D341Med (cell line): ENCODE measurements around the gene LEMD1.
A peak's percentile ranks its signal among the peaks of the same experiment; 100 is the strongest.
"Not testable (repeated sequence)": the region's sequence is repeated elsewhere in the genome, so short reads cannot be mapped to it uniquely, and the experiment has no call there.

Source experiments
- DNase-seq: peaks from one replicate; pipeline ENCODE4 v3.0.0; 2012; ENCODE audit warnings: low spot score

Gene LEMD1

DNA sequence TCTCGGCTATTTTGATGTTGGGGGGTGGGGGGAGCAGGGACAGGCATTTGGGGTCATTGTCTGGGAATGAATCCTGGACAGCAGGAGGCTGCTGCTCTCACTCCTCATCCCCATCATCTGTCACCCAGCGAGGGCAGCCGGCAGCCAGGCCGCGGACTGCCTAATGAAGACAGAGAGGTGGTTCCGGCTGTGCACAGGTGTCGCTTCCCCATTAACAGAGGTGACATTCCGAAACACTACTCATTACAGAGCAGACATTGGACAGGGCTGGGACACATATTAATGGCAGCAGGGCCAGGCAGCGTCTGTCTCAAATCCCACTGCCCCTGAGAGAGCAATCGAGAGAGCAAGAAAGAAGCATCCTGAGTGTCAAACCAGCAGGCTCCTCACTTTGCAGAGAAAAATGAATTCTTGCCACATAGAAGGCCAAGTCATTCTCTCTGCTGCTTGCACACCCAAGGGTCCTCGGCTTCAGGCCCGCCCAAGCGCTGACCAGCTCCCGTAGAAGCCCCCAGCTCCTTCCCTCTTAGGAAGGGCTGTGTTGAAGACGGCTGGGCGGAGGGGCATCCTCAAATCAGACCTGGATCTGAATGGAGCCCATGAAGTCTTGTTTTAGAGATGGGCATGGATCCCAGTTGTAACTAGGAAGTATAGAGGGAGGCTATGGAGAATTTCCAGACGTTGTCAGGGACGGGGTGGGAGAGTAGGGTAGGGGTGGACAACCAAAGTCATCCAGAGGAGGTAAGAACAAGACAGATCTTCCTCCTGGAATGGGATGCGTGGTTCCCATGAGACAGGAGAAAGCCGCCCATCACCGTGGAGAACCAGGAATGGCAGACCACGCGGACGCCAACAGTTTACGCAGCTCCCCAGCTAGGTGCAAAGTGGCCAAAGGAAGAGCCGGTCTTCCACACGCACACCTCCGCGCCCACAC is 8.2 kb upstream of the LEMD1 start:
- peak; percentile 24 for DNase-seq

DNA sequence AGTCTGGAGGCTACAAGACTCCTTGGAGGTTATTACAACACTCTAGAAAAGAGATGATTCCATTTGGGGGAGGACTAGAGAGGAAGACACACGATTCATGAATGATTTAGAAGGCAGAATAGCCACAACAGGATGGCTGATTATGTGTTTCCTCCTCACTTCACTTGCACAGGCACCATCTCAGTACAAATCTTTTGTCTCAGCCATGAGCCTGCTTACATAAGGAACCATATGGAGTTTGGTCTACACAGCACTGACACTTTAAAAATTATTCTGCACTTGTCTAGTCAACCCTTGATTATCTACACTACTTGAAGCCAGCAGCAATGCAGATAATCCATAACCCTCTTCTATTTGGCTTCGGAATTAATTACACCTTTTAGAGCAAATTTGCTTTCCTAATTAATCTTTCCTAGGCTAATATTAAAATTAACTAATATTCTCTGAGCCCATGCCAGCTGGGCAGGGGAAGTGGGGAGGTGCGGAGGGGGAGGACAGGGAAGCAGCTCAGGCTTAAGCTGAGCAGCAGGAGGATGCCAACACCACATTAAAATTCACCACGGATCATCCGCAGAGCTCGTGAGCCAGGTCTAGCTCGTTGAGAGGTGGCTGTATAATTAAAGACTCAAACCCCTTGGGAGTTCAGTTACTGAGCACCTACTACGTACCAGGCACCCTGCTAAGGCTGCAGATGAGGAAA is 3.2 kb upstream of the LEMD1 start:
- peak; percentile 85 for DNase-seq

DNA sequence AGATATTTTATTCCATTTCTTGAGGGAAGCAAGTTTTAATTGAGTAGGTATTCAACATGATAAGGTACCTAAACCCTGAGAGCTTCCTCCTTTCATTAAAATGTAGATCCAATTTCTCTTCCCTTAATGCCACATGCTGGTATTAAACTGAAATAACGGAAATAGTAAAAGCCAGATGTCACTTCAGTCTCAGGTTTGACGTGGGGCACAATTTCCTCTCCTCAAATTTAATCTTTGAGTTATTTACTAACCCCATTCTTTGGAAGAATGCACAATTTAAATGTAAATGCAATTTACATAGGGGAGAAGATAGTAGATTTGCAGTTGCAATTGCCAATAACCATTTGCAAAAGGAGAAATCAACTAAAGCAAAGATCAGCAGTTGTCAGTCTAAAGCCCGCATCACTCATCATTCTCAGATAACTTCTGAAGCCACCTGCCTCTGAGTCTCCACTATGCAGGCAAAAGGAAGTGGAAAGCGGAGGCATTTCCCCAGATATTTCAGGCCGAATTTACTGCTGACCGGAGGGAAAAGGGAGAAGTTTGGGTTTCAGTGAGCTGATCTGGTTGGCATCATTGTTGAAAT is 2.1 kb upstream of the LEMD1 start:
- DNase-seq = no peak

DNA sequence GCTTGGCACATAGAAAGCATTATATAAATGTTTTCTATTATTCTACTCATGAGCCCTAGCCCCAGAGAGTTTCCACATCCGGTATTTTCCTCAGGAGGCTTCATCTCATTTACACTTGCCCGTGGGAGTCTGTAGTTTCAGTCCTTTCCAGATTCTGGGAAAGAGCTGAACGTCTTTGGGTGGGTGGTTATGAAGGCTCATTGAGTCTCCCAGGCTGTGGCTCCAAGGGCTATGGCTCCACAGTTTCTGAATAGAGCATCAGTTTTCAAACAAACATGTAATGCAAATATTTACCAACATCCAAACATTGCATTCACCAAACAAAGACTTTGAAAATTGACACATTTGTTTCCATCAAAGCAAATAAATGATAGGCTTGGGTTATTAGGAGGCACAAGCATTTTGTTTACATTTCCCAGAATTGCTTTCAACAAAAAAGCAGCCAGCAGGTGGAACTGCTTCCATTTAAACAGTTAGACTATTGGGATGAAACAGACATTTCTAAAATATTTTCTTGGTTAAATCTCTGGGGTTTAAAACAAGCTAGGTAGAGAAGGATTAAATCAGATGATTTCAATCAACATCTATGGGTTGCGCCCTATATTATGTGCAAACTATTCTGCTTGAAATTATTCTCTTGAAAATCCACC is 1.3 kb upstream of the LEMD1 start:
- DNase-seq = peak; percentile 16

DNA sequence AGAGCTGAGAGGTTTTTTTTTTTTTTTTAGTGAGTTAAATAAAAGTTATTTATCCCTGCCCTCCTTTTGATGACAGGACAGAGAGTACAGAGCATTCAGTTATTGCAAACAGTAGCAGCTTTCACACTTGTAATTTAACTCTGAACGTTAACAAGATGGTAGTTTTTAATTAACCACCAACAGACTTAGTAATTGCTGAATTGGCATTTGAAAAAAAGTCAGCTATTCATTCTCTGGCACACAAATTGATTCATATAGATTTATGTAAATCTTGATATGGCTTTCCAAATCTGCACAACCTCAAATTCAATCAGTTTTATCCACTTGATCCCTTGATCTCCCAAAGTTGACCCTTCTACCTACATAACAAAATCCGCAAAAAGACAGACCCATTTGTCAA is 918 bp downstream of the LEMD1 start:
- no peak for DNase-seq

DNA sequence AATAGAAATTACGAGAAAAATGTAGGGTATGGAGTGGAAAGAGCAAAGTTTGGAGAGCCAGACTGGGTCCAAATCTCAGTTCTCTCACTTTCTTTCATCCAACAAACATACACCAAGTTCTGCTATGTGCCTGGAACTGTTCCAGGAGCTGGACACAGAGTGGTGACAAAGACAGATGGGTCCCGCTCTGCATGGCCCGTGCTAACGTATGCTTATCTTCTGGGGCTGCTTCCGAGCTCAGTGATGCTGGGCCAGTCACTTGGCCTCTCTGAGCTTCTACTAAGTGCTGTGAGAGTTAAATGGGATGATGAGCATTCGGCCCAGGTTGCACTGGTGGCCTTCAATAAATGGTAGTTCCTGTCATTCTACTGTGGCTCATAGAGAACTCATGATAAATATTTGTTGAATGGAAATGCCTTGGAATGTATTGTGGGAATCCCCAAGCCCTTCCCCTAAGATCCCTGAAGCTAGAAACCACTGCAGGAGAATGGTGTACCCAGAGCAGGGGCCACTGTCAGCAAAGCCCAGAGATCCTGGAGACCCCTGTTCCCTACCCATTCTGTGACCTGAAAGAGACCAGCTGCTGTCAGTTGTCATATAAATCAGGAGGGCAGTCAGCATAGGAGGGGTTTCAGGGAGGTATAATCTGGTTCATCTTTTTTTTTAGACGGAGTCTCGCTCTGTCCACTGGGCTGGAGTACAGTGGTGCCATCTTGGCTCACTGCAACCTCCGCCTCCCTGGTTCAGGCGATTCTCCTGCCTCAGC is 3.8 kb downstream of the LEMD1 start:
- DNase-seq = no peak

DNA sequence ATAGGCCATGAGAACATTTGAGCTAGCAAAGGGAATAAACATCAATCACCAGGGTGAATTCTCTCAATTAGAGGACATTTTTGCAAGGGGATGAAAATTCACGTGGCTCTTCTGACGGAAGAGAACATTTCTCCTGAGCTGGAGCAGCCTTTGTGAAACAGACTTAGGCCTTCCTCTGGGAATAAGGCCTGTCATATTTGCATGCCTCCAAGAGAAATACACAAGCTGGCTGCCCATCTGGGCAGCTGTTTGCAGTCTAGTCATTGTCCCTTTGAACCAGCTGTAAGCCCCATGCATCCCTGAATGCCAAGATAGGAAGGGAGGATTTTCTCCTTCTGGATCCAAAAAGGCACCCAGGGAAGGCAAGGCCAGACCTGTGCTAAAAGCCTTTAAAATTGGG is 5.5 kb downstream of the LEMD1 start:
- peak; percentile 62 for DNase-seq

DNA sequence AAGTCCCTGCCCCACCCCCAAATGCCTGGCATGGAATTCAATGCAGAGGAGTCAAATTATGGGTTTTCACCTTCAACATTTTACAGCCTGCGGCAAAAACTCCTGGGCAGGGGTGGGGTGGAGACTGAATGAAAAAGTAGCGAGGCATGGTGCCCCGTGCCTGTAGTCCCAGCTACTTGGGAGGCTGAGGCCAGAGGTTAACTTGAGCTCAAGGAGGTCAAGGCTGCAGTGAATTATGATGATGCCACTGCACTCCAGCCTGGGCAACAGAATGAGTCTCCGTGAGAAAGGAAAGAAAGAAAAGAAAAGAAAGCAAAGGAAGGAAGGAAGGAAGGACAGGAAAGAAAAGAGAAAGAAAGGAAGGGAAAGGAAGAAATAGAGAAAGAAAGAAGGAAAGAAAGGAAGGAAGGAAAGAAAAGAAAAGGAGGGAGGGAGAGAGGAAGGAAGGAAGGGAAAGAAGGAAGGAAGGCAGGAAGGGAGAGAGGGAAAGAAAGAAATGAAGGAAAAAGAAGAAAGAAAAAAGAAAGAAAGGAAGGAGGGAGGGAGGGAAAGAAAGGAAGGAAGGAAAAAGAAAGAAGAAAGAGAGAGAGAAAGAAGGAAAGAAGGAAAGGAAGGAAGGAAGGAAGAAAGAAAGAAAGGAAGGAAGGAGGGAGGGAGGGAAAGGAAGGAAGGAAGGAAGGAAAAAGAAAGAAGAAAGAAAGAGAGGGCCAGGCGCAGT is 11.1 kb downstream of the LEMD1 start:
- no peak for DNase-seq

DNA sequence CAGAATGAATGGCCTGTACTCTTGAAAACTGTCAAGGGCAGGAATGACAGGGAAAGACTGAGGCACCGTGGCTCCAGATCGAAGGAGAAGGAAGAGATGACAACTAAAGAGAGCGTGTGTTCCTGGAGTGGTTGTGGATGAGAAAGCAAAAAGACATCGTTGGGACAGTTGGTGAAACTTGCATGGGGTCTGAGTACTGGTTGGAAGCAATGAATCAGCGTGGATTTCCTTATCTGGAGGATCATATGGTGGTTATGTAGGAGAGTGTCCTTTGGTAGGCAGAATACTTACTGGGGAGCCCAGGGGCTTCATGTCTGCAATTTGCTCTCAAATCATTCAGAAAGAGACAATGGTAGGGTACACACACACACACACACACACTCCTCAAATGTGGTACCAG is 13.9 kb downstream of the LEMD1 start:
- DNase-seq = no peak

DNA sequence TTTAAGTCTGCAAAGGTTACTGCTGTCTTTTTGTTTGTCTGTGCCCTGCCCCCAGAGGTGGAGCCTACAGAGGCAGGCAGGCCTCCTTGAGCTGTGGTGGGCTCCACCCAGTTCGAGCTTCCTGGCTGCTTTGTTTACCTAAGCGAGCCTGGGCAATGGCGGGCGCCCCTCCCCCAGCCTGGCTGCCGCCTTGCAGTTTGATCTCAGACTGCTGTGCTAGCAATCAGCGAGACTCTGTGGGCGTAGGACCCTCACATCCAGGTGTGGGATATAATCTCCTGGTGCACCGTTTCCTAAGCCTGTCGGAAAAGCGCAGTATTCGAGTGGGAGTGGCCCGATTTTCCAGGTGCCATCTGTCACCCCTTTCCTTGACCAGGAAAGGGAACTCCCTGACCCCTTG is 15.6 kb downstream of the LEMD1 start:
- not testable (repeated sequence) for DNase-seq

DNA sequence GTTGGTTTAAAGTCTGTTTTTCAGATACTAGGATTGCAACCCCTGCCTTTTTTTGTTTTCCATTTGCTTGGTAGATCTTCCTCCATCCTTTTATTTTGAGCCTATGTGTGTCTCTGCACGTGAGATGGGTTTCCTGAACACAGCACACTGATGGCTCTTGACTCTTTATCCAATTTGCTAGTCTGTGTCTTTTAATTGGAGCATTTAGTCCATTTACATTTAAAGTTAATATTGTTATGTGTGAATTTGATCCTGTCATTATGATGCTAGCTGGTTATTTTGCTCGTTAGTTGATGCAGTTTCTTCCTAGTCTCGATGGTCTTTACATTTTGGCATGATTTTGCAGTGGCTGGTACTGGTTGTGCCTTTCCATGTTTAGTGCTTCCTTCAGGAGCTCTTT is 17.4 kb downstream of the LEMD1 start:
- not testable (repeated sequence) for DNase-seq

DNA sequence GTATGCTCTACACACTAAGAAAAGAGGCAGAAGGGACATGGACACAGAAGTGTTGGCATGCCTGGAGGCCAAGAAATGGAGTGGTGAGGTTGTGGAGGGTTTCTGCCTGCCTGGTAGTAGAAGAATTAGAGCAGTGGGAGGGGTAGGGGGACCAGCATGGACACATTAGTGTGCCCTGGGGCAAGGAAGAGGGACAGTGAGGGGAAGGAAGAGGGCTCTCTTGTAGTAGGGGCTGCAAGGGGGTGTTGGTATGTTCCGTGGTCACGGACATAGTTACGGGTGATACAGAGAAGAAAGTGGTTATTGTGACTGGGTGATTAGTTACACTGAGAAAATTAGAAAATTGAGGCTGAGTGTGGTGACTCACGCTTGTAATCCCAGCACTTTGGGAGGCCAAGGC is 23.3 kb downstream of the LEMD1 start:
- DNase-seq = no peak

DNA sequence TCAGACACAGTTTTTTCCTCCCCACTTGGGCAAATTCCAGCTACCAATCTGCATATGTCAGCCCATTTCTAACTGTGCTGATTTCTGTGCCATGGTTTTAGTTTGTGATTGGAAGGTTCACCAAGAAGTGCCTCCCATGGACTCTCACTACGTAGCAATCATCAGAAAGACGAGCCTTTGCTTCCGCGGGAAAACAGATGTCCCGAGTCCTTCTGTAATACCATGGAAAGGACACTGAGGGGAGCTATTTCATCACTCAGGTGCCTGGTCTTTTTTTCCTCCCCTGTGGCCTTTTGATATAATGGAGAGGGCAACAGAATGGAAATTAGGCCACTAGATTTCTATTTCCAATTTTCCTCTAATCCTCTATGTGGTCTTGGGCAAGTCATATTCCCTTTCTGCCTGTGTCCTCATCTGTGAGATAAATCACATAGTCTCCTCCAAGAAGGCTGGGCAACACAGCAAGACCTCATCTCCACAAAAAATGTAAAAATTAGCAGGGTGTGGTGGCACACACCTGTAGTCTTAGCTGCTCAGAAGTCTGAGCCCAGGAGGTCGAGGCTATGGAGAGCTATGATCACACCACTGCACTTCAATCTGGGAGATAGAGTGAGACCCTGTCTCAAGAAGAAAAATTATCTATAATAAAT is 24.8 kb downstream of the LEMD1 start:
- DNase-seq = peak; percentile 82

DNA sequence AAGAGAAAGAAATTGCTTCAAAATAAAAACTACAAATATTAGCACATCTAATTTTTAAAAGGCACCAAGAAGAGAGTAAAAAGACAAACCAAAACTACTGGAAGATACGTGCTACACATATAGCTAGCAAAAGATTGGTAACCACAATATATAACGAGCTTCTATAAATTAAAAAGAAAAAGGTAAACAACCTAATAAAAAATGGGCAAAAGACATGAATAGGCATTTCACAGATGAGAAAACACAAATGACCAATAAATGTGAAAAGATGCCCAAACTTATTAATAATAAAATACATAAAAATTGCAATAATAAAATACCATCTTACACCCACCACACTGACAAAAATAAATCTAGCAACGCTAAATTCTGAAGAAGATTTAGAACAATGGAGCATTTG is 26.2 kb downstream of the LEMD1 start:
- DNase-seq = no peak

DNA sequence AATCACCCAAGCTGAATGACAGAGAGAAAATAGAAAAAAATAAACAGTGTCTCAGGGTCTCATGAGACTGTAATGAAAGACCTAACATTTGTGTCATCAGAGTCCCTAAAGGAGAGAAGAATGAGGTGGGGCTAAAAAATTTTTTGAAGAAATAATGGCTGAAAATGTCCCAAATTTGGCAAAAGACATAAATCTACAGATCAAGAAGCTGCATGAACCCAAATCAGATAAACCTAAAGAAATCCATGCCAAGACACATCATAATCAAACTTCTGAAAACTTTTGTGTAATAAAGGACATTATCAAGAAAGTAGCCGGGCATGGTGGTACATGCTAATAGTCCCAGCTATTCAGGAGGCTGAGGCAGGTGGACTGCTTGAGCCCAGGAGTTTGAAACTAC is 29.2 kb downstream of the LEMD1 start:
- DNase-seq = no peak

DNA sequence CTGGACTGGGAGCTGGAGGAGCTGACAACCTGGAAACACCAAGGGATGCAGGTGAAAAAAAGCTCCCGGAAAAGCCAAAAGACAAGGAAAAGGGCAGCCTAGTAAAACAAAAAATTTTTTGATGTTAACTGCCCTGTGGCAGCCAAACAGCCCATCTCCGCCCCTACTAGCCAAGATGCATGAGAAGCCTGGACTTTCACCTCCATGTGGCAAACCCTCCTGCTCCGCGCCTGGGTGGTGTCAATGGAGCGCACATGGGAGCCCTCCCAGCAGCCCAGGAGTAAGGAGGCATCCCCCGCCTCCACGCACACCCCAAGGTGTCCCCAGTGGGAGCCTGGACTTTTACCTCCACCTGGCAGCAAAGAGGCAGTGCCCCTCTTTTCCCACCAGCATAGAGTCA is 30.5 kb downstream of the LEMD1 start:
- no peak for DNase-seq

DNA sequence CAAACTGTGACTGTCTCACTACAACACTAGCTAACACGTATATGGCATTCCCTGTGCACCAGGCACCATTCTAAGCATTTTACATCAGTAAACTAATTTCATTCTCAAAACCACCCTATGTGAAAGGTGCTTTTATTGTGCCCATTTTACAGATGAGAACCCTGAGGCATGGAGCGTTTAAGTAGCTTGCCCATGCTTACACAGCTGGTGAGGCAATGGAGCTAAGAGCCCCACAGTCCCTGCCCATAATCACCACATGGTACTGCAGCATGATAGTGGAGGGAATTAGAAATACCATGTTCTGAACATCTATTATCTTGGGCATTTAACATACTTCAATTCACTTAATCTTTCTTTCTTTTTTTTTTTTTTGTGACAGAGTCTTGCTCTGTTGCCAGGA is 34.0 kb downstream of the LEMD1 start:
- DNase-seq = no peak

DNA sequence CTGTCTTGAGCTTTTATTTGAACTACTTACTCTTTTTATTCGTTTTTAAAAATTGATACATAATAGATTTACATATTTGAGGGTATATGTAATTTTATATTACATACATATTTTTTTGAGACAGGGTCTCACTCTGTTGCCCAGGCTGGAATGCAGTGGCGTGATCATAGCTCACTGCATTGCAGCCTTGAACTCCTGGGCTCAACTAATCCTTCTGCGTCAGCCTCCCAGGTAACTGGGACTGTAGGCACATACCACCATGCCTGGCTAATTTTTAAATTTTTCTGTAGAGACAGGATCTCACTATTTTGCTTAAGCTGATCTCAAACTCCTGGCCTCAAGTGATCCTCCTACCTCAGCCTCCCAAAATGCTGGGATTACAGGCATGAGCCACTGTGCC is 38.9 kb downstream of the LEMD1 start:
- DNase-seq = not testable (repeated sequence)

DNA sequence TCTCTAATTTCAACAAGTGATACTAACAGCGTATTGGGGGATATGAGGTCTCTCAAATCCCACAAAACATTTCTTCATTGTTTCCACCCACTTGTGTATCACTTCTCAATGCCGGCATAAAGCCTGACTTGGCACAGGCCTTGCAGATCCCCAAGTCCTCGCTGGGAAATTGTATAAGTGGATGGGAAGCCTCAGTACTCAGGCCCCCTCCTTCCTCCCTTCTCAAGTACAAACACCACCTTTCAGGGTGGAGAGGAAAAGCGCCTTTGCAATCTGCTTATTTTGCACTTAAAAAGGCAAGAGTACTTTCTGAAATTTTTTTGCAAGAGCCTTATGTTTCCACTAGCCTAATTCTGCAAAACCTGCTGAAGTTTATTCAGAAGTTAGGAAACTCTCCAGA is 39.3 kb downstream of the LEMD1 start:
- DNase-seq = no peak

DNA sequence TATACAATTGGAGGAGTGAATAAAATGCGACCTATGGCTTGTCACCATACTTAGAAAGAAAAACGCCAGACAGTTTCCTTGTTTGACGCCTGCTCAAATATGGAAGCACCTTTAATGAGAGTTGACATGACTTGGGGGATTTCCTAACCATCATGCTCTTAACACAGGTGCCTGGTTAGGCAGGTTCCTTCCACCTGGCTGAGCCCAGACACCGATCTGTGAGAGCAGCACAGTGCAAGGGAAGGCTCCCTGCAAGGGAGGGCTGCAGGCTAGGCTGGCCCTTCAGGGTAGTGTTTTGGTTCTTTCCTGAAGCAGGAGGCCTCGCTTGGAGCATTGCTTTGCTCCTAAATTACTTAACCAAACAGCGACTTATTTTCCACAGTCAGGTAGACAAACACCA is 40.6 kb downstream of the LEMD1 start:
- DNase-seq = no peak

DNA sequence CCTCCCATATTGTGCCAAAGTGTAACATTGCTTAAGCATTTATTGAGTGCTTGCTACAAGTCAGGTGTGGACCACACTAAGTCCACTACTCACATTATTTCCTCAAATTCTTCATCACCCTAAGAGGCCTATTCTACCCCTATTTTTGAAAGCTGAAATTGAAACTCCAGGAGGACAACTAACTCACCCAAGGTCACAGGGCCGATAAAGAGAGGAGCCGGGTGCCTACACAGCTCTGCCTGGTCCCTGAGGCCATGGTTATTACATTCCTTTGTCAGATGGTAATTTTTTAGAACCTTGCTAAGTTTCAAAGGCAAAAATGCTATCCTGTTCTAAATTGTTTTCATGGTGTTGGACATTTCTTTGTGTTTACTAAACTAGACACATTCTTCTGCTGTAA is 41.0 kb downstream of the LEMD1 start:
- DNase-seq = no peak
